Right atrium auricular region (tissue), 2 donors: ENCODE data around the gene PLPPR1. TPM values are rescaled to one million over a fixed set of nuclear protein-coding genes. Genes with fewer than 3 reads are reported as not detected.

Source experiments
- DNase-seq: peaks from one replicate; pipeline ENCODE4 v3.0.0-alpha.2; 2019; ENCODE audit warnings: low spot score
- H3K27ac ChIP-seq, 2 donors: fragments of 200-600 bp; sonication (generic); 1 replicate in 1 of 2; 2 replicates in 1 of 2; pipeline ENCODE4 v1.5.1; 2016 to 2019
- H3K27me3 ChIP-seq, 2 donors: fragments of 200-600 bp; sonication (generic); one replicate each; pipeline versions ENCODE4 v1.5.1 to v1.6.0; 2017 to 2019
- H3K36me3 ChIP-seq: fragments of 200-600 bp; sonication (generic); one replicate; pipeline ENCODE4 v1.5.1; 2016
- H3K4me1 ChIP-seq, 2 donors: fragments of 200-600 bp; sonication (generic); one replicate each; pipeline versions ENCODE4 v1.5.1 to v1.6.0; 2017 to 2019
- H3K4me3 ChIP-seq, 2 donors: fragments of 200-600 bp; sonication (generic); 1 replicate in 1 of 2; 2 replicates in 1 of 2; pipeline ENCODE4 v1.5.1; 2017 to 2019; ENCODE audit warnings: mild to moderate bottlenecking in 1 of 2, moderate library complexity in 1 of 2
- H3K9me3 ChIP-seq, 2 donors: fragments of 200-600 bp; sonication (generic); one replicate each; pipeline ENCODE4 v1.5.1; 2019
- CTCF ChIP-seq, 2 donors: fragments of 200-600 bp; sonication (generic); IDR thresholded peaks; one replicate each; pipeline ENCODE4 v1.5.1; 2019; ENCODE audit warnings: antibody characterized with exemption in 2 of 2
- total RNA-seq, 2 donors: library from RNA; depleted of rRNA; stranded (reverse); fragments of >200 nt; gene quantifications; one replicate each; pipeline ENCODE4 v1.1.0, GENCODE V29; 2016

The PLPPR1 gene
- total RNA-seq, 2 donors from 2014 or later: not detected

GRCh38 chr9:101184813-101185278 is 156.3 kb downstream of the PLPPR1 start:
- no peak for TF ChIP-seq CTCF (IDR thresholded peaks at IDR 0.05)
- H3K27ac ChIP-seq: no peak overlapping the region

GRCh38 chr9:101191723-101192122 is 163.2 kb downstream of the PLPPR1 start:
- no peaks in the 10 kb centered on the region for H3K9me3 ChIP-seq

More at GRCh38 chr9:101184813-101185278, 156.3 kb downstream of the PLPPR1 start:
- Histone ChIP-seq H3K9me3 (no peaks in the 10 kb centered on the region), H3K4me1 (no peaks in the 10 kb centered on the region), H3K4me3 (no peak overlapping the region), H3K27me3 (no peaks in the 10 kb centered on the region), H3K36me3 (no peaks in the 10 kb centered on the region)
- no peak for DNase-seq

DNA sequence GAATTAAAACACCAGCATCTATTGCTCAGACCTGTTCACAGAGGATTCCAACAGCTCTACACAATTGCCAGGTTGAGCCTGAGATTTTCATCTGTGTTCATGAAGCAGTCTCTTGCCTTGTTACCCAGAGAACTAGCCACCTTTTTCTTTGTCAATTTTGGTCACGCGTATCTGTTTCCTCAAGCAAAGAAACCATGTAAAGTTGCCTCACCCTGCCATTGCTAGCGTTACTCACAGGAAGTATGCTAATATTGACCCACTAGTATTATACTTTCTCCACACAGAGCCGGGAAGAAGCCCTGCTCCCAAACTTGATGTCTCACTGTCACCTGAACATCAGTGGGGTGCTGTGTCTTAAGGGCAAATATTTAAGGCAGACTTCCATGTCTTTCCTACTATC is 168.5 kb downstream of the PLPPR1 start:
- TF ChIP-seq CTCF (IDR thresholded peaks at IDR 0.05): no peak
- Histone ChIP-seq H3K4me3 (no peak overlapping the region), H3K9me3 (no peaks in the 10 kb centered on the region), H3K27me3 (no peaks in the 10 kb centered on the region), H3K36me3 (no peaks in the 10 kb centered on the region), H3K4me1 (peaks cover 0 to 3% of the 10 kb centered on the region in 2 donors), H3K27ac (no peak overlapping the region)
- no peak for DNase-seq

More at GRCh38 chr9:101191723-101192122, 163.2 kb downstream of the PLPPR1 start:
- DNase-seq: no peak
- no peak for TF ChIP-seq CTCF (IDR thresholded peaks at IDR 0.05)
- Histone ChIP-seq H3K4me3 (no peak overlapping the region), H3K4me1 (no peaks in the 10 kb centered on the region), H3K27ac (no peak overlapping the region), H3K27me3 (no peaks in the 10 kb centered on the region), H3K36me3 (no peaks in the 10 kb centered on the region)

- Histone ChIP-seq H3K4me1 (peaks cover 0 to 7% of the 10 kb centered on the region in 2 donors), H3K4me3 (no peak overlapping the region), H3K27me3 (no peaks in the 10 kb centered on the region), H3K27ac (no peak overlapping the region), H3K9me3 (no peaks in the 10 kb centered on the region), H3K36me3 (no peaks in the 10 kb centered on the region)
- no peak for TF ChIP-seq CTCF (IDR thresholded peaks at IDR 0.05)
- no peak for DNase-seq
Measured at GRCh38 chr9:101200852-101201251, 172.3 kb downstream of the PLPPR1 start.

GRCh38 chr9:101201630-101202029 is 173.1 kb downstream of the PLPPR1 start:
- Histone ChIP-seq H3K36me3 (no peaks in the 10 kb centered on the region), H3K9me3 (no peaks in the 10 kb centered on the region), H3K4me3 (no peak overlapping the region), H3K4me1 (peaks cover 0 to 7% of the 10 kb centered on the region in 2 donors), H3K27ac (peak overlapping the region; percentile 10 to 44), H3K27me3 (no peaks in the 10 kb centered on the region)
- no peak for TF ChIP-seq CTCF (IDR thresholded peaks at IDR 0.05)
- DNase-seq: no peak

DNA sequence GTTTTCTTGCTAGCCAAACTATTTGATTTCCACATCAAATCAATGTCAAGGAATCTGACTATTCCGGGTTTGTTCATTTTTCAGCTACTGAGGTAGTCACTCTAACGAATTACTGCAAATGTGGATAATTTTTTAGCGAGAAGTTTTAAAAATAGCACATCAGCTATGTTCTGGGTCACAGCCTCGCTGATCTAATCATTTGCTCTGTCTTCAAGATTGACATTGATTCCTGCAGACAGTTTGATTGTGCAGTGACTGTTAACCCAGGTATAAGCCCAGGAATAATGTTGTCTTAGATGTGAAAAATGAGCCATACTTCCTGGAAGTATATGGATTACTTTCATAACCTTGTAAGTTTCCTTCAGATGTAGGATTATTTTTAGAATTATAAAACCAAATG is 181.1 kb downstream of the PLPPR1 start:
- Histone ChIP-seq H3K36me3 (no peaks in the 10 kb centered on the region), H3K4me1 (no peaks in the 10 kb centered on the region), H3K27ac (no peak overlapping the region), H3K9me3 (no peaks in the 10 kb centered on the region), H3K27me3 (no peaks in the 10 kb centered on the region), H3K4me3 (no peak overlapping the region)
- no peak for DNase-seq
- TF ChIP-seq CTCF (IDR thresholded peaks at IDR 0.05): no peak
